Left lung (tissue), 10 donors: ENCODE data around the gene ELMO2. TPM values are rescaled to one million over a fixed set of nuclear protein-coding genes. Genes with fewer than 3 reads are reported as not detected.

Experiments used
- ATAC-seq: fragments of 200-7000 bp; cut with Tn5 transposase; one replicate; pipeline ENCODE4 v1.9.1; 2020; ENCODE audit warnings: moderate library complexity
- DNase-seq, 4 donors: peaks; one replicate each; pipeline ENCODE4 v3.0.0-alpha.2; 2013 to 2020
- H3K27ac ChIP-seq, 2 donors: fragments of 200-600 bp; sonication (generic) in 1 of 2; one replicate each; pipeline versions ENCODE4 v1.5.0 to v1.8.0; 2020 to 2021
- H3K27me3 ChIP-seq, 2 donors: fragments of 200-600 bp; sonication (generic) in 1 of 2; one replicate each; pipeline versions ENCODE4 v1.5.0 to v1.8.0; 2020 to 2021
- H3K36me3 ChIP-seq, 2 donors: fragments of 200-600 bp; sonication (generic) in 1 of 2; one replicate each; pipeline versions ENCODE4 v1.5.0 to v1.8.0; 2020 to 2021
- H3K4me1 ChIP-seq, 2 donors: fragments of 200-600 bp; one replicate each; pipeline ENCODE4 v1.8.0; 2021
- H3K4me3 ChIP-seq, 2 donors: fragments of 200-600 bp; sonication (generic) in 1 of 2; one replicate each; pipeline versions ENCODE4 v1.5.0 to v1.8.0; 2020 to 2021; ENCODE audit warnings: mild to moderate bottlenecking in 1 of 2
- H3K9me3 ChIP-seq, 2 donors: fragments of 200-600 bp; sonication (generic) in 1 of 2; one replicate each; pipeline versions ENCODE4 v1.5.0 to v1.8.0; 2020 to 2021
- intact Hi-C, 2 donors: fragments of 100-400 bp; cut with DNase I; formaldehyde crosslinking; loops; one replicate each; pipeline versions ENCODE4 v1.11.2 to v1.14.2; 2022
- polyA plus RNA-seq, 6 donors: library from polyadenylated mRNA; unstranded; fragments of 120-200 nt; gene quantifications; one replicate each; pipeline ENCODE4 v1.2.1, GENCODE V29; 2013; ENCODE audit not compliant: insufficient read length in 6 of 6
- total RNA-seq, 2 donors: library from RNA; stranded (reverse); fragmentation: NEBNext Ultra II Directional; extraction: Animal tissue kit (Norgen Biotek cat#: 25700); gene quantifications; one replicate each; pipeline ENCODE4 v1.2.1, GENCODE V29; 2021
- TF ChIP-seq, protein P1 (sequence below), 2 donors: fragments of 200-600 bp; sonication (generic) in 1 of 2; IDR thresholded peaks; one replicate each; pipeline versions ENCODE4 v1.5.0 to v1.8.0; 2021; ENCODE audit warnings: antibody characterized with exemption in 2 of 2
- donor health status: DM: no; HTN: yes; CAD: no.
- donor health status: DM: no; HTN: no; CAD: no.

ELMO2 gene
- total and polyA plus RNA-seq, 8 donors, result 56.2 to 79.1 (median 60.5) TPM

DNA sequence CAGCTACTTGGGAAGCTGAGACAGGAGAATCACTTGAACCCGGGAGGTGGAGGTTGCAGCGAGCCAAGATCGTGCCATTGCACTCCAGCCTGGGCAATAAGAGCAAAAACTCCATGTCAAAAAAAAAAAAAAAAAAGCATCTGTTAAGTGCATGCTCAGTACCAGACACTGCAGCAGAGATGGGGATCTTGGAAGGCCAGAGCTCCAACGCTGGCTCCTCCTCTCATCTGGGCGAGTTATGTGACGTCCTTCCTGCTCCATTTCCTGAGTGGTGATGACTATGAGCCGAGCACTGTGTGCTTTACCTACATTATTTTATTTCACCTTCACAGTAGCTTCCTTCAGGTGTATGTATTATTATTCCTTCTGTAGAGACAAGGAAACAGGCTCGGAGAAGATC lies 59.6 kb downstream of the ELMO2 start:
- Histone ChIP-seq H3K4me3 (no peak overlapping the region), H3K36me3 (peaks cover 0 to 54% of the 10 kb centered on the region in 2 donors), H3K27me3 (peaks cover 19 to 22% of the 10 kb centered on the region in 2 donors), H3K9me3 (no peaks in the 10 kb centered on the region), H3K27ac (no peak overlapping the region), H3K4me1 (peaks cover 0 to 20% of the 10 kb centered on the region in 2 donors)
- intact Hi-C loops, result no loop called here
- TF ChIP-seq, protein P1, sequence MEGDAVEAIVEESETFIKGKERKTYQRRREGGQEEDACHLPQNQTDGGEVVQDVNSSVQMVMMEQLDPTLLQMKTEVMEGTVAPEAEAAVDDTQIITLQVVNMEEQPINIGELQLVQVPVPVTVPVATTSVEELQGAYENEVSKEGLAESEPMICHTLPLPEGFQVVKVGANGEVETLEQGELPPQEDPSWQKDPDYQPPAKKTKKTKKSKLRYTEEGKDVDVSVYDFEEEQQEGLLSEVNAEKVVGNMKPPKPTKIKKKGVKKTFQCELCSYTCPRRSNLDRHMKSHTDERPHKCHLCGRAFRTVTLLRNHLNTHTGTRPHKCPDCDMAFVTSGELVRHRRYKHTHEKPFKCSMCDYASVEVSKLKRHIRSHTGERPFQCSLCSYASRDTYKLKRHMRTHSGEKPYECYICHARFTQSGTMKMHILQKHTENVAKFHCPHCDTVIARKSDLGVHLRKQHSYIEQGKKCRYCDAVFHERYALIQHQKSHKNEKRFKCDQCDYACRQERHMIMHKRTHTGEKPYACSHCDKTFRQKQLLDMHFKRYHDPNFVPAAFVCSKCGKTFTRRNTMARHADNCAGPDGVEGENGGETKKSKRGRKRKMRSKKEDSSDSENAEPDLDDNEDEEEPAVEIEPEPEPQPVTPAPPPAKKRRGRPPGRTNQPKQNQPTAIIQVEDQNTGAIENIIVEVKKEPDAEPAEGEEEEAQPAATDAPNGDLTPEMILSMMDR (IDR thresholded peaks at IDR 0.05), result no peak
- DNase-seq (no peak), ATAC-seq (no peak)

DNA sequence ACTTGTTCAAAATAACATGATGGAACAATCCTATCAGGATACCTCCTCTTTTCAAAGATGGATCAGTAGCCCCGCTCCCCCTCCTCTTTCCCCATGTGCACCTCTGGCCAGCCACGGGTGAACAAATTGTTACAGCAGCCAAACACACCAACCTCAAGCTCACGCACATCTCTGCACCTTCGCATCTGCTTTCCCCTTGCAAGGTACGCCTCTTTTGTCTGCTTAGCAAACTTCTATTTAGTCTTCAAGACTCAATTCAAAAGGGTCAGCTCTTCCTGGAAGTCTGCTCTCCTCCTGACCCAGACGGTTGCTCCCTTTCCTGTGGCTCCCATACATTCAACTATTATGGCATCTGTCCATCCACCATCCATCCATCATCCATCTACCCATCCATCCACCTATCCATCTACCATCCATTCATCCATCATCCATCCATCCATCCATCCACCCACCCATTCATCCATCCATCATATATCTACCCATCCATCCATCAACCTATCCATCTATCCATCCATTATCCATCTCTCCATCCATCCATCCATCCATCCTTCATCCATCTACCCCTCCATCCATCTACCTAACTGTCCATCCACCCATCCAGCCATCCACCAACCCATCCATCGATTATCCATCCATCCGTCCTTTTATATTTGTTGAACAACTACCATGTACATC lies 61.8 kb downstream of the ELMO2 start:
- TF ChIP-seq, protein P1 (IDR thresholded peaks at IDR 0.05), result no peak
- DNase-seq, result no peak
- peaks cover 34 to 41% of the 10 kb centered on the region in 2 donors for H3K27me3 ChIP-seq
- intact Hi-C loops, result no loop called here
- H3K27ac ChIP-seq, result no peak overlapping the region
- no peak for ATAC-seq
- no peaks in the 10 kb centered on the region for H3K9me3 ChIP-seq
- H3K4me1 ChIP-seq, result peaks cover 0 to 10% of the 10 kb centered on the region in 2 donors
- H3K4me3 ChIP-seq, result no peak overlapping the region
- H3K36me3 ChIP-seq, result peaks cover 0 to 33% of the 10 kb centered on the region in 2 donors

DNA sequence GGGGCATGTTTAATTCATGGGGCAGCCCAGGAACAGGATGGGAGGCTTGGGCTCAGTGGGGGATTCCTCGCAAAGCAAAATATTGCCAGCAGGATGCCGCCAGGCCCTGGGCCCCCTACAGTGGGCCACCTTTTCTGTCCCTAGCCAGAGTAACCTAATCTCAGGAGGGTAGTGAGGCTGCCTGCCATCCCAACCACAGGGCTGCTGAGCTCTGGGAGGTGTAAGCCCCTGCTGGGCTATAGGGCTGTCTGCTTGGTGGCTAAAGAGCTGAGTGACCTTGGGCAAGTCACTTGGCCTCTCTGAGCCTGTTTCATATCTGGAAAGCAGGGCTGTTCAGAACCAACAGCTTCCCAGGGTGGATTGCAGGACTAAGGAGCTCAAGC lies 62.4 kb downstream of the ELMO2 start:
- intact Hi-C loops, result no loop called here
- no peak for DNase-seq
- TF ChIP-seq, protein P1 (IDR thresholded peaks at IDR 0.05), result no peak
- peaks cover 0 to 29% of the 10 kb centered on the region in 2 donors for H3K36me3 ChIP-seq
- no peaks in the 10 kb centered on the region for H3K9me3 ChIP-seq
- peaks cover 0 to 10% of the 10 kb centered on the region in 2 donors for H3K4me1 ChIP-seq
- peaks cover 34 to 47% of the 10 kb centered on the region in 2 donors for H3K27me3 ChIP-seq
- no peak overlapping the region for H3K4me3 ChIP-seq
- no peak overlapping the region for H3K27ac ChIP-seq
- ATAC-seq, result no peak

DNA sequence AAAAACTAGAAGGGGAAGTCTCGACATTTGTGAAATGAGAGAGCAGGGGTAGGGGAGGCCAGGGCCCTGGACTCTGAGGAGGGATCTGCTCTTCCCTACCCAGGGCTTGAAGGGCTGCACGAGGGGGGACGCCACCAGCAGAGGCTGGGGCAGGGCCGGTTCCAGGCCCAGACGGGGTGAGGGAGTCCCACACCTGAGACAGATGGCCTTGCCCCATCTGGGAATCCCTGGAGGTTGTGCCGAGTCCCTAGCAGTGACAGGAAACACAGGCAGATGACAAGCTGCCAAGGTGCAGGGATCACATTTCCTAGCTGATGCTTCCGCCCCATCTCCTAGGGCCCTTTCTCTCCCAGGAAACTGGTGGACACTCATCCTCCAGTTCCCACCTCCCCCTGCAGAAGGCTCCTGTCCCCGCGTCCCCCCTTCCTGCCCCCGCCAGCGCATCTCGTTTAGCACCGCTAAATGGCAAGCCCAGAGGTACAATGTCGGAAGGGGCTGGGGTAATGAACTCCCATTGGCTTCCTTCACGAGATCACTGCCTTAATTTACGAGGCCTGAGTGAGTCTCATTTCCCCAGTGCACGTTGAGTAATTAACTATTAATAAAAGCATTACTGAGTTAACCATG lies 63.0 kb downstream of the ELMO2 start:
- Histone ChIP-seq H3K9me3 (no peaks in the 10 kb centered on the region), H3K27me3 (peaks cover 34 to 52% of the 10 kb centered on the region in 2 donors), H3K4me1 (peaks cover 0 to 10% of the 10 kb centered on the region in 2 donors), H3K36me3 (peaks cover 0 to 28% of the 10 kb centered on the region in 2 donors), H3K4me3 (no peak overlapping the region), H3K27ac (no peak overlapping the region)
- ATAC-seq (no peak), DNase-seq (no peak)
- intact Hi-C loops, result no loop called here
- TF ChIP-seq, protein P1 (IDR thresholded peaks at IDR 0.05), result no peak
